IMR-90 (cell line): ENCODE measurements around the gene TMEM60. TPM values are rescaled to one million over a fixed set of nuclear protein-coding genes. Genes with fewer than 3 reads are reported as not detected.

ENCODE experiments used
- ATAC-seq: fragments of 200-7000 bp; cut with Tn5 transposase; 2 replicates; pipeline ENCODE4 v1.9.1; 2020; ENCODE audit warnings: low read depth, mild to moderate bottlenecking, moderate library complexity
- BruUV-seq: library from RNA; stranded (reverse); fragments of 400-500 nt; replicated peaks from 2 replicates; lab custom pipeline; 2021; lab: Mats Ljungman, UMichigan
- CTCF ChIA-PET: fragments of 300-600 bp; formaldehyde crosslinking; extraction: SDS; loops from one replicate; lab custom pipeline; 2021; ENCODE audit warnings: antibody characterized with exemption; lab: Yijun Ruan, JAX
- POLR2A ChIA-PET: fragments of 300-600 bp; sonication (Branson Sonifier 250); formaldehyde crosslinking; loops from one replicate; lab custom pipeline; 2022; ENCODE audit warnings: antibody characterized with exemption; ENCODE audit not compliant: unreplicated experiment; lab: Charles Lee
- DNase-seq: peaks from one replicate; pipeline ENCODE4 v3.0.0; 2013
- H2AFZ ChIP-seq: replicated peaks from 2 replicates; pipeline ENCODE3; 2013; ENCODE audit warnings: low read length, mild to moderate bottlenecking; ENCODE audit not compliant: poor library complexity
- H2AK5ac ChIP-seq: 2 replicates; pipeline ENCODE4 v1.6.1; 2013; ENCODE audit warnings: low read depth, low read length, inconsistent platforms
- H2AK9ac ChIP-seq: replicated peaks from 2 replicates; pipeline ENCODE3; 2013; ENCODE audit warnings: mild to moderate bottlenecking, low read depth, low read length, moderate library complexity; ENCODE audit not compliant: poor library complexity
- H2BK120ac ChIP-seq: 2 replicates; pipeline ENCODE4 v1.6.1; 2013; ENCODE audit warnings: low read depth, low read length, inconsistent platforms
- H2BK15ac ChIP-seq: 3 replicates; pipeline ENCODE4 v1.6.1; 2013; ENCODE audit warnings: low read depth, low read length, inconsistent platforms
- H2BK20ac ChIP-seq: 2 replicates; pipeline ENCODE4 v1.6.1; 2013; ENCODE audit warnings: low read depth, mild to moderate bottlenecking, inconsistent platforms, low read length, moderate library complexity
- H2BK5ac ChIP-seq: 2 replicates; pipeline ENCODE4 v1.6.1; 2013; ENCODE audit warnings: mild to moderate bottlenecking, low read depth, low read length, inconsistent platforms; ENCODE audit not compliant: poor library complexity, severe bottlenecking
- H3K14ac ChIP-seq: replicated peaks from 2 replicates; pipeline ENCODE4 v1.6.1; 2013; ENCODE audit warnings: low read depth, low read length, inconsistent platforms
- H3K18ac ChIP-seq: 2 replicates; pipeline ENCODE4 v1.6.1; 2013; ENCODE audit warnings: low read depth, low read length, control low read depth
- H3K23ac ChIP-seq: 2 replicates; pipeline ENCODE4 v1.6.1; 2013; ENCODE audit warnings: low read depth, low read length, inconsistent platforms
- H3K27ac ChIP-seq: 2 replicates; pipeline ENCODE4 v1.5.1; 2013; ENCODE audit warnings: mild to moderate bottlenecking, control low read depth, low read length; ENCODE audit not compliant: insufficient read depth
- H3K27me3 ChIP-seq: 2 replicates; pipeline ENCODE4 v1.6.1; 2013; ENCODE audit warnings: low read length; ENCODE audit not compliant: control insufficient read depth, insufficient read depth
- H3K36me3 ChIP-seq: 2 replicates; pipeline ENCODE4 v1.6.1; 2013; ENCODE audit warnings: low read length, mixed read lengths; ENCODE audit not compliant: control insufficient read depth, insufficient read depth
- H3K4ac ChIP-seq: 2 replicates; pipeline ENCODE4 v1.6.1; 2013; ENCODE audit warnings: low read depth, low read length, inconsistent platforms
- H3K4me1 ChIP-seq: 2 replicates; pipeline ENCODE4 v1.6.1; 2013; ENCODE audit warnings: low read length, mixed read lengths; ENCODE audit not compliant: control insufficient read depth, insufficient read depth
- H3K4me2 ChIP-seq: 2 replicates; pipeline ENCODE4 v1.6.1; 2013; ENCODE audit warnings: low read depth, mild to moderate bottlenecking, control low read depth, low read length, moderate library complexity
- H3K4me3 ChIP-seq: 2 replicates; pipeline ENCODE4 v1.5.1; 2013; ENCODE audit warnings: low read depth, mild to moderate bottlenecking, control low read depth, low read length, moderate library complexity; ENCODE audit not compliant: insufficient read depth
- H3K56ac ChIP-seq: 2 replicates; pipeline ENCODE4 v1.6.1; 2013; ENCODE audit warnings: low read length, inconsistent platforms; ENCODE audit not compliant: insufficient read depth; ENCODE audit errors: extremely low read depth
- H3K79me1 ChIP-seq, 2 experiments: 2 replicates each; pipeline ENCODE4 v1.6.1; 2013; ENCODE audit warnings: low read length in 2 of 2, inconsistent platforms in 1 of 2, low read depth in 1 of 2
- H3K9ac ChIP-seq: 2 replicates; pipeline ENCODE4 v1.6.1; 2013; ENCODE audit warnings: low read depth, low read length, control low read depth
- H3K9me1 ChIP-seq: 2 replicates; pipeline ENCODE4 v1.6.1; 2013; ENCODE audit warnings: low read length, inconsistent platforms; ENCODE audit not compliant: insufficient read depth
- H3K9me3 ChIP-seq: 2 replicates; pipeline ENCODE4 v1.6.1; 2013; ENCODE audit warnings: low read length; ENCODE audit not compliant: control insufficient read depth, insufficient read depth
- H4K20me1 ChIP-seq: 2 replicates; pipeline ENCODE4 v1.6.1; 2013; ENCODE audit warnings: low read length, inconsistent platforms; ENCODE audit not compliant: insufficient read depth
- H4K5ac ChIP-seq: 2 replicates; pipeline ENCODE4 v1.6.1; 2013; ENCODE audit warnings: mild to moderate bottlenecking, low read depth, low read length, control low read depth
- H4K8ac ChIP-seq, 2 experiments: 2 replicates each; pipeline ENCODE4 v1.6.1; 2013; ENCODE audit warnings: low read depth in 2 of 2, low read length in 2 of 2, control low read depth in 1 of 2, inconsistent platforms in 1 of 2
- H4K91ac ChIP-seq: 2 replicates; pipeline ENCODE4 v1.6.1; 2013; ENCODE audit warnings: low read depth, low read length, inconsistent platforms; ENCODE audit not compliant: insufficient read depth
- BHLHE40 ChIP-seq: fragments of 150-350 bp; IDR thresholded peaks from 2 replicates; pipeline ENCODE4 v1.6.1; 2016; ENCODE audit warnings: mild to moderate bottlenecking, low read depth, low read length
- CEBPB ChIP-seq: IDR thresholded peaks from 2 replicates; pipeline ENCODE4 v1.6.1; 2012; ENCODE audit warnings: low read depth, low read length, improper control_type of control experiment
- MAFK ChIP-seq: IDR thresholded peaks from 2 replicates; pipeline ENCODE4 v1.6.1; 2012; ENCODE audit warnings: low read depth, low read length, improper control_type of control experiment
- MXI1 ChIP-seq: IDR thresholded peaks from 2 replicates; pipeline ENCODE4 v1.6.1; 2012; ENCODE audit warnings: low read depth, mild to moderate bottlenecking, low read length, moderate library complexity, borderline replicate concordance
- NFE2L2 ChIP-seq: fragments of 150-350 bp; IDR thresholded peaks from 2 replicates; pipeline ENCODE4 v1.6.1; 2016; ENCODE audit warnings: low read depth, mild to moderate bottlenecking, low read length
- POLR2A ChIP-seq: IDR thresholded peaks from 2 replicates; pipeline ENCODE4 v1.6.1; 2012; ENCODE audit warnings: mild to moderate bottlenecking, low read depth, low read length
- RAD21 ChIP-seq: IDR thresholded peaks from 2 replicates; pipeline ENCODE4 v1.6.1; 2012; ENCODE audit warnings: low read length, improper control_type of control experiment
- RCOR1 ChIP-seq: IDR thresholded peaks from 2 replicates; pipeline ENCODE4 v1.6.1; 2012; ENCODE audit warnings: mild to moderate bottlenecking, low read length, improper control_type of control experiment; ENCODE audit not compliant: insufficient replicate concordance
- SMC3 ChIP-seq: fragments of 150-350 bp; IDR thresholded peaks from 2 replicates; pipeline ENCODE4 v1.6.1; 2016; ENCODE audit warnings: low read depth, mild to moderate bottlenecking, antibody characterized with exemption, low read length, moderate library complexity
- WGBS, 2 experiments: methylation state at CpG; one replicate each; pipeline versions ENCODE4 v1.1.5 to v1.1.7; 2013; ENCODE audit warnings: missing lambda C conversion rate in 2 of 2; ENCODE audit not compliant: insufficient read length in 1 of 2; ENCODE audit errors: extremely low coverage in 2 of 2; 5-methylcytosine and 5-hydroxymethylcytosine counted together
- dilution Hi-C: fragments of 300-500 bp; cut with HindIII; formaldehyde crosslinking; loops from one replicate; pipeline ENCODE4 v1.14.3; 2018; ENCODE audit warnings: low sequenced_read_pairs; ENCODE audit not compliant: unreplicated experiment
- in situ Hi-C: fragments of 300-500 bp; cut with MboI; formaldehyde crosslinking; loops from 3 replicates; pipeline ENCODE4 v1.14.3; 2019; ENCODE audit warnings: low sequenced_read_pairs, inconsistent platforms, mixed read lengths
- intact Hi-C: fragments of 100-400 bp; cut with micrococcal nuclease; formaldehyde crosslinking; loops from 2 replicates; pipeline ENCODE4 v1.10.0; 2022
- polyA plus RNA-seq, 3 experiments: library from polyadenylated mRNA; depleted of rRNA; stranded (reverse); fragments of >200 nt; gene quantifications; 2 replicates each; pipeline ENCODE4 v1.2.3, GENCODE V29; 2012; ENCODE audit warnings: low replicate concordance in 1 of 3
- total RNA-seq: library from RNA; depleted of rRNA; stranded (reverse); fragments of >200 nt; gene quantifications from 2 replicates; pipeline ENCODE4 v1.2.3, GENCODE V29; 2012
- TF ChIP-seq, protein P1 (sequence below): conservative IDR thresholded peaks from 2 replicates; pipeline ENCODE4 v1.5.1; 2012; ENCODE audit warnings: mild to moderate bottlenecking, low read depth, low read length, improper control_type of control experiment
- TF ChIP-seq, protein P2 (sequence below): fragments of 150-350 bp; IDR thresholded peaks from 2 replicates; pipeline ENCODE4 v1.6.1; 2017; ENCODE audit warnings: mild to moderate bottlenecking, antibody characterized with exemption, low read length, low read depth

Gene TMEM60
- total and polyA plus RNA-seq, 2 of the 4 experiments (the other 2 are of a cell fraction) = 9.9 to 17.2 TPM

DNA sequence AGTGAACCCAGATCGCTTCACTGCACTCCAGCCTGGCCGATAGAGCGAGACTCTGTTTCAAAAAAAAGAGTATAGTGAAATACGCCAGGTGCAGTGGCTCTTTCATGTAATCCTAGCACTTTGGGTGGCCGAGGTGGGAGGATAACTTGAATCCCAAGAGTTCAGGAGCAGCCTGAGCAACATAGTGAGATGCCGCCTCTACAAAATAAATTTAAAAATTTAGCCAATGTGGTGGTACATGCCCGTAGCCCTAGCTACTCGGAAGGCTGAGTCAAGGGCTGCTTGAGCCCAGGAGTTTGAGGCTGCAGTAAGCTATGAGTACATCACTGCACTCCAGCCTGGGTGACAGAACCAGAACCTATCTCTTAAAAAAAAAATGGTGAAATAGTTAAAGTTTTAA lies 27.9 kb downstream of the TMEM60 start:
- no peak for ATAC-seq

More for the DNA sequence above, 27.9 kb downstream of the TMEM60 start:
- Histone ChIP-seq H3K9me1 (peaks cover 6% of the 10 kb centered on the region), H4K20me1 (0 out of 2 replicates have a peak, but pooled peaks cover 7% of the 10 kb centered on the region), H2BK120ac (no peak overlapping the region), H2AK9ac (no peak overlapping the region), H4K91ac (no peak overlapping the region), H2AK5ac (no peak overlapping the region), H3K4me1 (peaks cover 2% of the 10 kb centered on the region), H3K79me1 (peaks cover 0 to 32% of the 10 kb centered on the region in 2 experiments; a peak in 2 of 4 replicates), H3K4me3 (no peak overlapping the region), H3K18ac (no peak overlapping the region), H3K4ac (no peak overlapping the region), H3K14ac (no peak overlapping the region), H3K23ac (no peak overlapping the region), H3K9me3 (no peaks in the 10 kb centered on the region), H2AFZ (no peak overlapping the region), H2BK5ac (no peak overlapping the region), H2BK15ac (no peak overlapping the region), H3K36me3 (peaks cover 16% of the 10 kb centered on the region), H2BK20ac (no peak overlapping the region), H3K27ac (no peak overlapping the region), H3K4me2 (no peak overlapping the region), H3K27me3 (no peaks in the 10 kb centered on the region), H4K8ac (no peak overlapping the region), H3K56ac (no peak overlapping the region), H3K9ac (no peak overlapping the region), H4K5ac (no peak overlapping the region)
- intact Hi-C loops (no loop called here), in situ Hi-C loops (no loop called here), dilution Hi-C loops (no loop called here)
- POLR2A ChIA-PET = no interaction called here
- no peak for DNase-seq
- CTCF ChIA-PET = no interaction called here
- WGBS, 2 experiments = no CpG with 5 or more reads among the region's 8 CpGs
- TF ChIP-seq NFE2L2 = no peak
- no peak for TF ChIP-seq RAD21
- no peak for TF ChIP-seq CEBPB
- TF ChIP-seq BHLHE40 = no peak
- TF ChIP-seq, protein P1, sequence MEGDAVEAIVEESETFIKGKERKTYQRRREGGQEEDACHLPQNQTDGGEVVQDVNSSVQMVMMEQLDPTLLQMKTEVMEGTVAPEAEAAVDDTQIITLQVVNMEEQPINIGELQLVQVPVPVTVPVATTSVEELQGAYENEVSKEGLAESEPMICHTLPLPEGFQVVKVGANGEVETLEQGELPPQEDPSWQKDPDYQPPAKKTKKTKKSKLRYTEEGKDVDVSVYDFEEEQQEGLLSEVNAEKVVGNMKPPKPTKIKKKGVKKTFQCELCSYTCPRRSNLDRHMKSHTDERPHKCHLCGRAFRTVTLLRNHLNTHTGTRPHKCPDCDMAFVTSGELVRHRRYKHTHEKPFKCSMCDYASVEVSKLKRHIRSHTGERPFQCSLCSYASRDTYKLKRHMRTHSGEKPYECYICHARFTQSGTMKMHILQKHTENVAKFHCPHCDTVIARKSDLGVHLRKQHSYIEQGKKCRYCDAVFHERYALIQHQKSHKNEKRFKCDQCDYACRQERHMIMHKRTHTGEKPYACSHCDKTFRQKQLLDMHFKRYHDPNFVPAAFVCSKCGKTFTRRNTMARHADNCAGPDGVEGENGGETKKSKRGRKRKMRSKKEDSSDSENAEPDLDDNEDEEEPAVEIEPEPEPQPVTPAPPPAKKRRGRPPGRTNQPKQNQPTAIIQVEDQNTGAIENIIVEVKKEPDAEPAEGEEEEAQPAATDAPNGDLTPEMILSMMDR = no peak
- TF ChIP-seq MXI1 = no peak
- no peak for TF ChIP-seq MAFK
- TF ChIP-seq RCOR1 = no peak
- TF ChIP-seq, protein P2, sequence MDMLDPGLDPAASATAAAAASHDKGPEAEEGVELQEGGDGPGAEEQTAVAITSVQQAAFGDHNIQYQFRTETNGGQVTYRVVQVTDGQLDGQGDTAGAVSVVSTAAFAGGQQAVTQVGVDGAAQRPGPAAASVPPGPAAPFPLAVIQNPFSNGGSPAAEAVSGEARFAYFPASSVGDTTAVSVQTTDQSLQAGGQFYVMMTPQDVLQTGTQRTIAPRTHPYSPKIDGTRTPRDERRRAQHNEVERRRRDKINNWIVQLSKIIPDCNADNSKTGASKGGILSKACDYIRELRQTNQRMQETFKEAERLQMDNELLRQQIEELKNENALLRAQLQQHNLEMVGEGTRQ = no peak
- TF ChIP-seq POLR2A = no peak
- no peak for TF ChIP-seq SMC3
- no TSS peak for BruUV-seq
